HG02610 (cell line): ENCODE data around the gene HSD17B3.
"Not testable (repeated sequence)": the region's sequence is repeated elsewhere in the genome, so short reads cannot be mapped to it uniquely, and the experiment has no call there.

Experiments
- ATAC-seq: cut with Tn5 transposase; IDR thresholded peaks from one replicate; pipeline ENCODE4 v1.9.1; 2021; ENCODE audit warnings: mild to moderate bottlenecking, moderate library complexity; ENCODE audit not compliant: unreplicated experiment

The HSD17B3 gene

GRCh38 chr9:96201140-96201539 lies 100.8 kb downstream of the HSD17B3 start:
- ATAC-seq, result no peak

DNA sequence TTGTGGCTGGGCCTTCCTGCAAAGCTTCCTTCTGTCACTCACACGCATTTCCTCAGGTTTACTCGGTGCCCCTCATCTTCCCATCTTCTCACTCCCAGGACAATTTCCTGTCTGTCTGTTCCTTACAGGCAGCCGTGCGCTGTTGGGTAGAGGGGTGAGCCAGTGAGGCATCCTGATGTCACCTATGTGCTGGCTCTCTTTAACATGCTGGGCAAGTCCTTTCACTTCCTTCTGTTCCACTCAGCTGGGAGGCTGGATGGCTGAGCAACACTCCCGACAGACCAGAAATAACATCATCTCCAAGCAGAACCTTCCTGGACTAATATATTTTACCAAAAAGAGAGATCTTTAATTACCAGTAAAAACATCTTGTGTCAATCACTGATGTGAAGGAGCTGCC lies 103.0 kb downstream of the HSD17B3 start:
- no peak for ATAC-seq

GRCh38 chr9:96195541-96195940 lies 106.4 kb downstream of the HSD17B3 start:
- ATAC-seq, result no peak

DNA sequence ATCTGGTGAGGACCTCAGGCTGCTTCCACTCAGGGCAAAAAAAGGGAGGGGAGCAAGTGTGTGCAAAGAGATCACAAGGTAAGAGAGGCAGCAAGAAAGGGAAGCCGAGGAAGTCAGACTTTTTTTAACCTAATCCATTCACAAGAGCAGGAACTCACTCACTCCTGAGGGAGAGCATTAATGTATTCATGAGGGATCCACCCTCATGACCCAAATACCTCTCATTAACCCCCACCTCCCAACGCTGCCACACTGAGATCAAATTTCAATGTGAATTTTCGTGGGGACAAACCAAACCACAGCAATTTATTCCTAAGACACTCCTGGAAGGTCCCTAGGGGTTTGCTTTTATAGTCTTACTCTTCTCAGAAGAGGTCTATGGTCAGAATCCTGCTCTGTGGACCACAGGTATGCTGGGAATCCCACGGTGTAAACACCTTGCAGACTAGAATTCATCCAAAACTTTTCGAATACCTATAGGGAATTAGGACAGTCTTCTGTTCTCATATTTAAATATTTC lies 108.7 kb downstream of the HSD17B3 start:
- ATAC-seq, result no peak

DNA sequence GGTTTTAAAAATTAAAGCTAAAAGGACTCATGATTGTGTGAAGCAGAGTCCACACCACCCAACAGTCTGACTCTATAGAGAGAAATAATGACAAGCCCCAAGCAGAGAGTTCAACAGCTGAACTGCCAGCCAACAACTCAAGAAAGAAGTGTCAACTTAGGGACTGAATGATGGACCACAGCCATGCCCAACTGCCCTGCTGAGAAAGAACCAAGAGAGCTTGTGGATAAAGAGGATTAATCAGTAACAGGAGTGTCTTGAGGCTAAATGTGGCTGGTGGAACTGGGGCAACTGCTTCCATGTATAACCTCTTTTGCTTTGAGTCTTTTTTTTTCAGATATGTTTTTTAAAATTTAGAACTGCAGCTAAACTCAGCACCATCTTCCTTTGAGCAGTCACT lies 109.3 kb downstream of the HSD17B3 start:
- ATAC-seq, result no peak

DNA sequence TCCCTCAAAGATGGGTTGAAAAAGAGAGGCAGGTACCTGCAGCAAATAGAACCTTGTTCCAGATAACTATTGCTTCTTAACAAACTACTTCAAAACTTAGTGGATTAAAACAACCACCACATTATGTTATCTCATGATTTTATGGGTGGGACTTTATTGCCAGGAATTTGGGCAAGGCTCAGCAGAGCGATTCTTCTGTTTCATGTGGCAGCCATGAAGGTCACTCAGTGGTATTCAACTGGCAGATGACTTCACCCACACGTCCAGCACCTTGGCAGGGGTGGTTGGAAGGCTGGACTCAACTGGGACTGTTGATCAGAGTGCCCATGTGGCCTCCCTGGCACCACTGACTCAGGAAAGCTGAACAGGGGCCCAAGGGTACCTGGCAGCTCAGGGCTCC lies 112.0 kb downstream of the HSD17B3 start:
- ATAC-seq, result no peak

DNA sequence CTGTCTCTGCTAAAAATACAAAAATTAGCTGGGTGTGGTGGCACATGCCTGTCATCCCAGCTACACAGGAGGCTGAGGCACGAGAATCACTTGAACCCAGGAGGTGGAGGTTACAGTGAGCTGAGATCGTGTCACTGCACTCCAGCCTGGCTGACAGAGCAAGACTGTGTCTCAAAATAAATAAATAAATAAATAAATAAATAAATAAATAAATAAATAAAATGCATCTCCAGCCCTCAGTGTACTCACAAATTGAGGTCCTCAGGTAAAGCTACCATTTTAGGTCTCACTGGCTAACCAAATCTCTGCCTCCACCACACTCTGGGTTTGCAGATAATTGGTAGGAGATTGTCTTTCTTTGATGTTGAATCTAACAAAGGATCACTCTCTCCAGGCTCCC lies 112.4 kb downstream of the HSD17B3 start:
- ATAC-seq, result not testable (repeated sequence)

GRCh38 chr9:96188571-96188970 lies 113.4 kb downstream of the HSD17B3 start:
- no peak for ATAC-seq

- no peak for ATAC-seq
Observed at GRCh38 chr9:96187151-96187555, 114.8 kb downstream of the HSD17B3 start.

DNA sequence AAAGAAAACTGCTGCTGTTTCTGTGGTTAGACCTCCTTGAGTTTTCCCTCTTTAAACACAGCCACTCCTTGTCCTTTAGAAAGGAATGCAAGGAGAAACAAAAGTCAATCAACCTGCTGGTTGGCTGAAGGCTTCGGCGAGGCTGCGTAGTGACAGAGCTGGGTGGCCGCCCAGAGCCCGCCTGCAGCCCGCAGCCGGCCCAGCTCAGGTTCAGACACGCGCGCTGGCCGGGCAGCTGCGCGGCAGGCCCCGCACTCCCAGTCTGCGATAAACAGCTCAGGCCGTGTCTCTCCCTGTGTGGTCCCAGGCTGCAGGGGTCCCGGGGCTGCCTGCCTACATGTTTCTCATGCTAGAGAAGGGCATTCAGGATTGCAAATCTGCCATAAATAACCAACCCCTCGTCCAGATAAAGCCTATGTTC lies 115.4 kb downstream of the HSD17B3 start:
- ATAC-seq, result no peak

DNA sequence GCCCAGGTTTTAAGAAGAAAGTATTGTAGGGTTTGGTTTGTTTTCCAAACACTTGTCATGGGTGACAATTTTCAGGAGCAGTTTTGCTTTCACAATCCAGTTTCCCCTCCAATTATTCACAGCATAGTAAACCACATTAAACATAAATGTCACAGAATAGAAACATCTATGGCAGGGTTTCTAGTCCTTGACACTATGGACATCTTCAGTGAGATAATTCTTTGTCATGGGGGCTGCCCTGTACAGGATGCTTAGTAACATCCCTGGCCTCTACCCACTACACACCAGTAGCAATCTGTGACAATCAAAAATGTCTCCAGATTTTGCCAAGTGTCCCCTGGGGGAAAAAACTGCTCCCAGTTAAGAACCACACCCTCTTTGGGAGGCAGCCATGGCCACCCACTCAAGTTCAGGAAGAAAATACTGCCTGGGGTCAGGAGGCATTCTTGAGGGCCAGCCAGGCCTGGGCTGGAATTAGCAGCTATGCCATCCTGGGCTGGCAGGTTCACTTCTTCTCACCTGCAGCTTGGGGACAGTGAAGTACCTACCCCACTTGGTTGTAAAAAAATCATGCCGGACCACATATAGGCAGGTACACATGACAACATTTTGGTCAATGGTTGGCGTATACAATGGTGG lies 116.3 kb downstream of the HSD17B3 start:
- ATAC-seq, result no peak
